ENCODE measurements around the gene PCDH17. TPM values are rescaled to one million over a fixed set of nuclear protein-coding genes. Genes with fewer than 3 reads are reported as not detected.

Gene PCDH17
- total and polyA plus RNA-seq, 2 of the 4 experiments (the other 2 are of a cell fraction): under 0.01 TPM; not detected in 1

DNA sequence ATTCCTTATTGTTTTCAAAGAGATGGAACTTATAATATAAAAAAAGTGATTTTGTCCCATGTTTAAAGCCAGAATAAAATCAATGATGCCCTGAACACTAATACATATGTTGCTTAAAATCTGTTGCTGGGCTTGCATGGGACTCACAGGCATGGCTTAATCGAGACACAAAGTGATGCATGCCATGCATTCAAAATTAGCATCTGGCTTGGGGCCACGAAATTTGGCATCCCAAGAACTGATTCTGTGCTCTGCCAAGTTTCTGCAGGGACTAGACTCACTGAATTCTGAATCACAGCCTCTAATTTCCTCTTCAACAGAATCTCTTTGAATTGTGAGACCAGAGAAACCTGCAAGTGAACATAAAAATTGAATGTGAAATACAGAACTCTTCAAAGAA, 109.2 kb downstream of the PCDH17 start:
- no peak overlapping the region for H3K9ac ChIP-seq (ENCODE audit: low read depth, low read length)
- ATAC-seq (ENCODE audit: low read depth) (no peak), DNase-seq (no peak)
- H3K36me3 ChIP-seq (ENCODE audit: control insufficient read depth, insufficient read depth, low read length): no peaks in the 10 kb centered on the region
- H2AFZ ChIP-seq (replicated peaks; ENCODE audit: low read length, poor library complexity): no peak overlapping the region
- no peaks in the 10 kb centered on the region for H3K79me1 ChIP-seq (ENCODE audit: low read depth in 1 of 2, low read length in 2 of 2)
- no peaks in the 10 kb centered on the region; the same call in 1 of the 2 replicates for H3K9me3 ChIP-seq (ENCODE audit: control insufficient read depth, insufficient read depth, low read length)
- no peak overlapping the region for H2BK20ac ChIP-seq (ENCODE audit: low read depth, low read length)
- no peak overlapping the region for H2BK15ac ChIP-seq (ENCODE audit: low read depth, low read length)
- H2BK5ac ChIP-seq (ENCODE audit: low read depth, low read length, poor library complexity, severe bottlenecking): no peak overlapping the region
- H3K4ac ChIP-seq (ENCODE audit: low read depth, low read length): no peak overlapping the region
- in situ Hi-C loops (cut with MboI; ENCODE audit: low sequenced_read_pairs) (no loop called here), dilution Hi-C loops (cut with HindIII; ENCODE audit: low sequenced_read_pairs, unreplicated experiment) (no loop called here), intact Hi-C loops (cut with micrococcal nuclease) (no loop called here)
- no CpG with 5 or more reads among the region's 2 CpGs for WGBS, 2 experiments (ENCODE audit: extremely low coverage in 2 of 2, insufficient read length in 1 of 2)
- H2AK9ac ChIP-seq (replicated peaks; ENCODE audit: low read depth, low read length, poor library complexity): no peak overlapping the region
- no peak overlapping the region for H3K4me3 ChIP-seq (ENCODE audit: insufficient read depth, low read depth, low read length)
- H3K14ac ChIP-seq (replicated peaks; ENCODE audit: low read depth, low read length): no peak overlapping the region
- H4K5ac ChIP-seq (ENCODE audit: low read depth, low read length): no peak overlapping the region
- CTCF ChIA-PET: no interaction called here
- H3K56ac ChIP-seq (ENCODE audit: extremely low read depth, insufficient read depth, low read length): no peak overlapping the region
- POLR2A ChIA-PET (ENCODE audit: unreplicated experiment): no interaction called here
- no peak overlapping the region for H3K18ac ChIP-seq (ENCODE audit: low read depth, low read length)
- no peaks in the 10 kb centered on the region for H3K9me1 ChIP-seq (ENCODE audit: insufficient read depth, low read length)
- no peaks in the 10 kb centered on the region for H4K20me1 ChIP-seq (ENCODE audit: insufficient read depth, low read length)
- H4K91ac ChIP-seq (ENCODE audit: insufficient read depth, low read depth, low read length): no peak overlapping the region
- BruUV-seq (replicated peaks): no TSS peak
- no peak overlapping the region for H4K8ac ChIP-seq (ENCODE audit: low read depth in 2 of 2, low read length in 2 of 2)
- H3K27me3 ChIP-seq (ENCODE audit: control insufficient read depth, insufficient read depth, low read length): no peaks in the 10 kb centered on the region
- no peak overlapping the region for H3K27ac ChIP-seq (ENCODE audit: insufficient read depth, low read length)
- no peak overlapping the region for H2AK5ac ChIP-seq (ENCODE audit: low read depth, low read length)
- no peak overlapping the region for H3K23ac ChIP-seq (ENCODE audit: low read depth, low read length)
- H2BK120ac ChIP-seq (ENCODE audit: low read depth, low read length): no peak overlapping the region
- no peaks in the 10 kb centered on the region for H3K4me1 ChIP-seq (ENCODE audit: control insufficient read depth, insufficient read depth, low read length)
- H3K4me2 ChIP-seq (ENCODE audit: low read depth, low read length): no peak overlapping the region
- TF ChIP-seq MAFK (IDR thresholded peaks at IDR 0.05; ENCODE audit: low read depth, low read length): no peak
- TF ChIP-seq RFX5 (IDR thresholded peaks at IDR 0.05; ENCODE audit: low read depth, low read length): no peak
- no peak for TF ChIP-seq MAZ (IDR thresholded peaks at IDR 0.05; ENCODE audit: borderline replicate concordance, low read depth, low read length)
- TF ChIP-seq MXI1 (IDR thresholded peaks at IDR 0.05; ENCODE audit: borderline replicate concordance, low read depth, low read length): no peak
- TF ChIP-seq NFE2L2 (IDR thresholded peaks at IDR 0.05; ENCODE audit: low read depth, low read length): no peak
- TF ChIP-seq, protein P1, sequence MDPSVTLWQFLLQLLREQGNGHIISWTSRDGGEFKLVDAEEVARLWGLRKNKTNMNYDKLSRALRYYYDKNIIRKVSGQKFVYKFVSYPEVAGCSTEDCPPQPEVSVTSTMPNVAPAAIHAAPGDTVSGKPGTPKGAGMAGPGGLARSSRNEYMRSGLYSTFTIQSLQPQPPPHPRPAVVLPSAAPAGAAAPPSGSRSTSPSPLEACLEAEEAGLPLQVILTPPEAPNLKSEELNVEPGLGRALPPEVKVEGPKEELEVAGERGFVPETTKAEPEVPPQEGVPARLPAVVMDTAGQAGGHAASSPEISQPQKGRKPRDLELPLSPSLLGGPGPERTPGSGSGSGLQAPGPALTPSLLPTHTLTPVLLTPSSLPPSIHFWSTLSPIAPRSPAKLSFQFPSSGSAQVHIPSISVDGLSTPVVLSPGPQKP (IDR thresholded peaks at IDR 0.05; ENCODE audit: borderline replicate concordance, low read depth, low read length): no peak
- TF ChIP-seq RAD21 (IDR thresholded peaks at IDR 0.05; ENCODE audit: low read length): no peak
- TF ChIP-seq, protein P2, sequence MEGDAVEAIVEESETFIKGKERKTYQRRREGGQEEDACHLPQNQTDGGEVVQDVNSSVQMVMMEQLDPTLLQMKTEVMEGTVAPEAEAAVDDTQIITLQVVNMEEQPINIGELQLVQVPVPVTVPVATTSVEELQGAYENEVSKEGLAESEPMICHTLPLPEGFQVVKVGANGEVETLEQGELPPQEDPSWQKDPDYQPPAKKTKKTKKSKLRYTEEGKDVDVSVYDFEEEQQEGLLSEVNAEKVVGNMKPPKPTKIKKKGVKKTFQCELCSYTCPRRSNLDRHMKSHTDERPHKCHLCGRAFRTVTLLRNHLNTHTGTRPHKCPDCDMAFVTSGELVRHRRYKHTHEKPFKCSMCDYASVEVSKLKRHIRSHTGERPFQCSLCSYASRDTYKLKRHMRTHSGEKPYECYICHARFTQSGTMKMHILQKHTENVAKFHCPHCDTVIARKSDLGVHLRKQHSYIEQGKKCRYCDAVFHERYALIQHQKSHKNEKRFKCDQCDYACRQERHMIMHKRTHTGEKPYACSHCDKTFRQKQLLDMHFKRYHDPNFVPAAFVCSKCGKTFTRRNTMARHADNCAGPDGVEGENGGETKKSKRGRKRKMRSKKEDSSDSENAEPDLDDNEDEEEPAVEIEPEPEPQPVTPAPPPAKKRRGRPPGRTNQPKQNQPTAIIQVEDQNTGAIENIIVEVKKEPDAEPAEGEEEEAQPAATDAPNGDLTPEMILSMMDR (conservative IDR thresholded peaks at IDR 0.05; ENCODE audit: low read depth, low read length): no peak
- TF ChIP-seq BHLHE40 (IDR thresholded peaks at IDR 0.05; ENCODE audit: low read depth, low read length): no peak
- no peak for TF ChIP-seq FOS (IDR thresholded peaks at IDR 0.05; ENCODE audit: low read depth, low read length)
- no peak for TF ChIP-seq CEBPB (IDR thresholded peaks at IDR 0.05; ENCODE audit: low read depth, low read length)
- TF ChIP-seq SMC3 (IDR thresholded peaks at IDR 0.05; ENCODE audit: low read depth, low read length): no peak
- no peak for TF ChIP-seq POLR2A (IDR thresholded peaks at IDR 0.05; ENCODE audit: low read depth, low read length)
- TF ChIP-seq CHD1 (IDR thresholded peaks at IDR 0.05; ENCODE audit: low read depth, low read length): no peak
- TF ChIP-seq, protein P3, sequence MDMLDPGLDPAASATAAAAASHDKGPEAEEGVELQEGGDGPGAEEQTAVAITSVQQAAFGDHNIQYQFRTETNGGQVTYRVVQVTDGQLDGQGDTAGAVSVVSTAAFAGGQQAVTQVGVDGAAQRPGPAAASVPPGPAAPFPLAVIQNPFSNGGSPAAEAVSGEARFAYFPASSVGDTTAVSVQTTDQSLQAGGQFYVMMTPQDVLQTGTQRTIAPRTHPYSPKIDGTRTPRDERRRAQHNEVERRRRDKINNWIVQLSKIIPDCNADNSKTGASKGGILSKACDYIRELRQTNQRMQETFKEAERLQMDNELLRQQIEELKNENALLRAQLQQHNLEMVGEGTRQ (IDR thresholded peaks at IDR 0.05; ENCODE audit: low read depth, low read length): no peak
- TF ChIP-seq RCOR1 (IDR thresholded peaks at IDR 0.05; ENCODE audit: insufficient replicate concordance, low read length): no peak
